HG03575 (cell line): ENCODE results near the gene C22orf39.
"Not testable (repeated sequence)": the region's sequence is repeated elsewhere in the genome, so short reads cannot be mapped to it uniquely, and the experiment has no call there.

Source experiments
- ATAC-seq: cut with Tn5 transposase; IDR thresholded peaks from one replicate; pipeline ENCODE4 v1.9.1; 2021; ENCODE audit not compliant: unreplicated experiment, insufficient number of reproducible peaks, low FRiP score; ENCODE audit errors: extremely low read depth

The C22orf39 gene

DNA sequence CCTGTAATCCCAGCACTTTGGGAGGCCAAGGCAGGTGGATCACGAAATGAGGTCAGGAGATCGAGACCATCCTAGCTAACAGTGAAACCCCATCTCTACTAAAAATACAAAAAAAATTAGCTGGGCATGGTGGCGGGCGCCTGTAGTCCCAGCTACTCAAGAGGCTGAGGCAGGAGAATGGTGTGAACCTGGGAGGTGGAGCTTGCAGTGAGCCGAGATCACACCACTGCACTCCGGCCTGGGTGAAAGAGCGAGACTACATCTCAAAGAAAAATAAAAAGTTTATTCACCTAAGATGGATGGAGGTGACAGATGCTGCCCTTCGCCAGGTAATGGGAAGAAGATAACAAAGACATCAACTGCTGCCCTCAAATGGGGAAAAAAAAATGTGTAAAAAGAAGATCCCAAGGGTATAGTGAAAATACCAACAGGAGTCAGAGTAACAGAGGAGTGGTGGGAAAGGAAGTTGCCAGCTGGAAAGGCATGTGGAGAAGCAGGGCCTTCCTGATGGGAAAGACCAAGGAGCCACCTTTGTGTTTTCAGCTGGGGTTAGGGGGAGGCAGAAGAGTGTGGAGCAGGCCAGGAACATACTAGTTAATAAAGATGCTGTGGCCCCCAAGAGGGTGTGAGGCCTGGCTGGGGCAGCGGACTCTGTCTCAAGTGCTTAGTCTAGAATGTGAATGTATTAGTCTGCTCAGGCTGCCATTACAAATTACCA is 10.9 kb downstream of the C22orf39 start:
- ATAC-seq: not testable (repeated sequence)

DNA sequence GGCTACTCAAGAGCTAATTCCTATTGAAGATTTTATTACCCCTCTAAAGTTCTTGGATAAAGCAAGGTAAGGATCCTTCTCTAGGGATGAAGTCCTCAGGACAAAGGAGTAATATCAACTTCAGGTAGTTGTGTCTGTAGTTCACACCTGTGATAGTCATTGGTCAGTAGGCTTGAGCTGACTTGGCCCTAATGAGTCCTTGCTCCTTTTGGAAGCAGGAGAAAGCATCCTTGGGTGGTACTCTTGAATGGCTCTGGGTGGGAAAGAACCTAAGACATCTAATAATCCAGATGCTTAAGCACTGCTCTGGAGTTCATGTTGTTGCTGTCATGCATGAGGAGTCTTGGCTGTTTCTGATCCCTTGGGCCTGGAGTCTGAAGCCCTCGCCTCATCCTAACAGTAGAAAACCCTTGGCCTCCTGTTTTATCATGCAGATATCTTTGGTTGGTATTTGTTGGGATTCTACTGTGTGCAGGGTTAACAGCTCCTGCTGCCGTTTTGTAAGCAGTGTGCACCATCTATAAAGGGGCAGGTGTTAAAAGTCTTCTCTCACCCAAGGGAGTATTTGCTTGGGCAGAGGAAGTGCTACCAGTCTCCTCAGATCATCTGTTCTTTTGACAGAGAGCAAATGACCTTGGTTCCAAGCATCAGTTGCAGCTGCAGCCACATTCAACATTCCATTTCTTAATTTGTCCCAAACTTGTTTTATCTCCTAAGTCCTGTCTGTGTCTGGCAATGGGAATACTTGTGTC is 12.5 kb downstream of the C22orf39 start:
- ATAC-seq: no peak

DNA sequence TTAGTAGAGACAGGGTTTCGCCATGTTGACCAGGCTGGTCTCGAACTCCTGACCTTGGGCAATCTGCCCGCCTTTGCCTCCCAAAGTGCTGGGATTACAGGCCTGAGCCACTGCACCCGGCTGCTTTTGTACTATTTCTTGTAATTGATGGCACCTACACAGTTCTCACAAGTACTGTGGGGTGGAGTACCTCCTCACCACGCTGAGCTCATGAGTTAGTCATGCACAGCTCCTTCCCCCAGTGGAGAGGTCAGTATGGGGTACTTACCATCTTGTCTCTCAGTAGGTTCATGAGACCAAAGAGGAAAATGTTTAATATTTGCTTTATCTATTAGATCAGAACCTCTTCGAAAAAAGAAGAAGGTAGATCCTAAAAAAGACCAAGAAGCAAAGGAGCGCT is 13.1 kb downstream of the C22orf39 start:
- no peak for ATAC-seq

DNA sequence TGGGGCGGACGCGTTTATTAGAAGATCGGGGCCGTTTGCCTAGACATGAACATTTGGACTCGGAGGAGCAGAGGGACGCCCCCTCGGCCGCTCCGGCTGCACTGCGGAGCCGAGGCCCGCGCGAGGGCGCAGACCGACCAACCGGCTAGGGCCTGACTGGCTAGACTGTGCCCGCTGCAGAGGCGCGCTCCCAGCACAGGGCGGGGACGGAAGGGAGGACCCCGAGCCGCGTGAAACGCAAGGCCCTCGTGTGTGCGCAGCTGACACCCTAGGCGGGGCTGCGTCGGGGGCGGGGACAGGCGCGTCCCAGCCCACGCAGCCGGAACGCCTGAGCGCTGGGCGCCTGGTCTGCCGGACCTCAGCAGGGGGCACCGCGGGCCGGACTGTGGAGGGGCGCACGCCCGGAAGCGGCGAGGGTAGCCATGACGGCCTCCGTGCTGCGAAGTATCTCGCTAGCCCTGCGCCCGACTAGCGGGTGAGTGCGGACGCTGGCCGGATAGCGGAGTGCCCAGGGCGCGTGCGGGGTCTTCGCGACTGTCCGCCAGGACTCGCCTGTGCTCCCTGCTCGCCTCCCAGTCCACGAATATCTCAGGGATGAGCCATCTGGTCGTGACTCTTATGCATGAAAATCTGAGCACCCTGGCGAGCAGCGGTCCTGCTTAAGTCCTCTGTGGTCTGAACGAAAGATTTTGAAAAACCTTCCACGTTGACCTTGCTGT is 15.2 kb downstream of the C22orf39 start, which contains the start of gene MRPL40:
Gene MRPL40, plus strand, starts transcription at position 413 of the 719 bp plus-strand sequence. Its CDS starts 10 bp downstream, at position 423.
- ATAC-seq: no peak

DNA sequence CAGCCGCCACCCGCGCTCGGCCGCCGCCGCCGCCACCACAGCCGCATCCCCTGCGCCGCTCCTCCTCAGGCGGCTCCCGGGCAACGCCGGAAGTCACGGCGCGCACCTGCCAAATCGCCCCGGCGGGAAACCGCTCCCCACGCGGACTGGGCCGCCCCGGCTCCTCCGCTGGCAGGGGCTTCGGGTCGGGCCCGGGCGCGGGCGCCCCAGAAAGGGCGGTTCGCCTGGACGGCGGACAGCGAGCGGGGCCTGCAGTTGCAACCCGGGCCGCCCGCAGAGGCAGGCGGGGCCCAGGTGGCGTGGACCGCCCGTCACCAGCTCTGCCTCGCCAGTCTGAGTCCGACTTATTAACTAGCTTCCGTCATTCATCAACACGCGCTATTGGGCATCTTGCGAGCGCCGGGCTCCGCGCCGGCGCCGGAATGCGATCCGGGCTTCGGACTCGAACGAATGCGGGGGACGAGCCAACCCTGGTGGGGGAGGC is 15.8 kb downstream of the C22orf39 start, which contains the start of gene HIRA:
Gene HIRA, minus strand, starts transcription at position 85 of the 484 bp plus-strand sequence. CDS start 257 bp downstream, outside the sequence.
- no peak for ATAC-seq

DNA sequence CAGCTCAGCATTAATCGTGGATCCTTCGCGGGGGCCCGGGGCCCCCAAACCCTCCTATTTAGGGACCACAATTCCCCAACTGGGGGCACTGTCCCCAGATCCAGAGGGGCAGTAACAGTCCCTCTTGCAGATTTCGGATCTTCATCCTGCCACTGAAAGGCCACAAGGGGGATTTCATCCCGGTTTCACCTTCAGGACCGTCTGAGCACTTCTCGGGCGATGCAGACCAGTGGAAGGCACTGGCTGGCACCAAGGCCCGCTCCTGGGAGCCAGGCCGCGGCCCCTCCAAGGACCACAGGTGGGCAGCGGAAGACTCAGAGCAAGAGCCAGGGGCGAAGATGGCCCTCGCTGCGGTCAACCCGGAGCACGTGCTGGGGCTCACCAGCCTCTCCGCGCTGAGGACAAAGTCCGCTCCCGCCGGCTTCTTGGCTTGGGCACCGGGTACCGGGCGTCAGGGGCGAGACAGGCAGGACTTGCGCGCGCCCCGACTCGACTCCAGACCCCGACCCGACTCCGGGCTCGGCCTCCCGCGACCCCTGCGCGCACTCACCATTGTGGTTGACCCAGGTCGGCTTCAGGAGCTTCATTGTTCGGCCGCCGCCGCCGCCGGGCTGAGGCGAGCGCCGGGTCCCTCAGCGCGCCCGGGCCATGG is 16.5 kb downstream of the C22orf39 start:
- ATAC-seq: no peak

DNA sequence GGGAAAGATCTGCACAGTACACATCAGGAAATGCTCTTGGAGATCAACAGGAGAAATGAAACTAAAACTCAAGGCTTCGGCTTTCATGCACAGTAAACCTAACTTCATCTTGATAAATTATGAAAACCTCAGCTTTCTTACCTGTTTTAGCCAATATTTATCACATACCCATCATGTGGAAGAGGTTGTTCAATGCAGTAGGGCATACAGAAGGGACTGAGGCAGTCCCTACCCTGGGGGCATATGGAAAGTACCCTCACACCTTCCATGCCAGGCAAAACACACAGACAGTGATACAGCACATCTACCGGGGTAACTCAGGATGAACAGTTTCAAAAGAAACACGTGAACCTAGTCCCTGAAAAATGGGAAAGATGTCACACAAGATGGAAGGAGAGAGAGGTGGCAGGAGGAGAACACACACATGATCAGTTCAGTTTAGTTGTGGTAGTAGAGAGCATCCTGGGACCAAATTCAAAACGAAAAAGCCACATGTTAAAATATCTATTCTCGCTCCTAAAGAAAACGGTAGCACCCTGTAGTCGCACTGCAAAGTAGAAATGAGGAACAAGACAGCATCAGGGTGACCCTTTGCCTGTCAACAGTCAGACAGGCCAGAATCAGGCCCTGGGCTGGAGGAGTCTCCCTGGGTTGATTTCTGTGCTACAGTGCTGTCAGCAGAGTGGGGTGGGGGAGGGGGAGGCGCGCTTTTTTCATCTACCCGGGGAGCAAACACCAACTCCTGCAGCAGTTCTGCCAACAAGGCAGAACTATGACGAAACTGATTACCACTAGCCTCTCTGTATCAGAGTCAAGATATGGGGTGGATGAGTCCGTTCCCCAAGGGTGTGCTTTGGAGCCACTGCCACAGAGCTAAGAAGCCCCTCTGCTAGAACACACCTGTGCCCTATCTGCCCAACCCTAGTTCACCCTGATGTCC is 17.3 kb downstream of the C22orf39 start:
- ATAC-seq: no peak

DNA sequence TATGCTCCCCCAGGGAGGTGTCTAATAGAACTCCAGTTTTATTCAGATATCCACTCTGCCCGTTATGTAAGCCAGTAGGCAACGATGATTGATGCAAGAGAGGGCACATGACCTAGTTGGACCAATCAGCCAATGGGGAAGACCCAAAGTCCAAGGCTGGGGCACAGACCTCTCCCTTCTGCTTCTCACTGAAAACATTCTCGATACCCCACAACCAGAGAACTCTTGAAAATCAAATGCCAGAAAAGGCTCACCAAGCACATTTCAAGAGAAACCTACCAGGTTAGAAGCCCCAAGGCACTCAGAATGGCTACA is 23.4 kb downstream of the C22orf39 start:
- no peak for ATAC-seq

DNA sequence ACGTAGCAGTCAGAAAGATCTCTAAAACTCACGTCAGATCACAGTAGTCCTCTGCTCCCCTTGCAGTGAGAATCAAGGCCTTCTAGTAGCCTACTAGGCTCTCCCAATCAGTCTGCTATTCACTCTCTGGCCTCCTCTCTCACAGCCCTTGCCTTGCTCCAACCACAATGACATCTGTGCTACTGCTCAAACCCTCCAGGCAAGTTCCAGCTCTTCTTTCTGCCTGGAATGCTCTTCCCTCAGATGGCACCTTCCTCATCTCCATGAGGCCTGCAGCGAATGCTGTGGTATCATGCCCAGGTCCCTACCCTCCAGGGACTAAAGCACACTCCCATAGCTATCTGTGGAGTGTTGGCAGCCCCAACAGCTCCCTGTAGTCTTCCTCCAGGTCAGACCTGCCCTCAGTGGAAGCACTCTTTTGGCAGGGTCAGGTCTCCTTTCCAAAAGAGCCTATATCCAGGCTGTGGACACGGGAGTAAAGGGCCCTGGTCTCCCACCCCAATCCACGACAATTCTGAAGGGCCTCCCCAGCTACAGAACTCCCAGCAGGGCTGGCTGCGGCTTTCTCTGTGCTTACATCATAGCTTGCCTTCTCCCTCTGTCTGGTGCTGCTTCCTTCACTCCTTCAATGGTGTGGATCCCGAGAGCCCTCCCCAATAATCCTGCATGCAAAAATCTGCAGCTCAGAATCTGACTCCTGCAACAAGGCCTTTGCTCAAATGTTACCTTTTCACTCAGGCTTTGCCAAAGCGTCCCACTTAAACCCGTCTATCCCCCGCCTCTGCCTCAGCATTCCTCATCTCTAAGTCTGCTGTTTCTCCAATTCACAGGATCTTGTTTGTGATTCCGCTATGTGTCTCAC is 24.8 kb downstream of the C22orf39 start:
- no peak for ATAC-seq

DNA sequence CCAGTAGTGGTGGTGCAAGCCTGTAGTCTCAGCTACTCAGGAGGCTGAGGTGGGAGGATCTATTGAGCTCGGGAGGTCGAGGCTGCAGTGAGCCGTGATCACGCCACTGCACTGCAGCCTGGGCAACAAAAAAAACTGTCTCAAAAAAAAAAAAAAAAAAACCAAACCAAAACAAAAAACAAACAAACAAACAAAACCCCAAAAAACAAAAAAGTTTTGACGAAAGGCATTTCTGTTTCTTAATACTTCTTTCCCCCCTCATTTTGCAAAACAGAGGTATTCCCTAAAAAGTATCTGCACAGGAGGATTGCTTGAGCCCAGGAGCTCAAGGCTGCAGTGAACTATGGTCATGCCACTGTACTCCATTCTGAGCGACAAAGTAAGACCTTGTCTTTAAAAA is 27.2 kb downstream of the C22orf39 start:
- ATAC-seq: no peak

DNA sequence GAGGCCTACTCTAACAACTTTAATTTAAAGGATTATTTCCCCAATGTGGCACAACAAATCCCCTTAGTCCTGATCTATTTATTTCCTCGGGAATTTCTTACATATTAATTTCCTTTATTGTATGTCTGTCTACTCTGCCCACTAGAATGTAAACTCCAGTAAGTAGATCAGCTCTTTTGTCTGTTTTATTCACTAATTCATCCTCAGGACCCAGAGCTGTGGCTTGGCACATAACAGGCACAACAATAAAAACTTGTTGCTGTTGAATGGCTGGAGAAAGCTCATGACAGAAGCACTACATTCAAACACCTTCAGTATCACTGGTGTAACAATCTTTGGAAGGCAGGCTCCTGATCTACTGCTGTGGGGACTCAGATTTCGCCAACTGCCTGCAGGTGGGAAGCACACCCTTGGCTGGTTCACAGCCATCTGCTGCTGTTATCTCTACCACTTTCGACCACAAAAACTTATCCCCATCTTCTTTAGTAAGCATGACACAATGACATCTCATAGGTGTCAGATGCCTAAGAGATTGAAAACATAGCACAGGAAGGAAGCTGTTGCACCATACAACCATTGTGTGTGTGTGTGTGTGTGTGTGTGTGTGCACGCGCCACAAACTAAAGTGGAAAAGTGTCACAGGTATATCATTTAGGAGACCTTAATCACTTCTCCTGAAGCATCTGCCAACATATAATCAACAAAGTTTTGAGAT is 27.9 kb downstream of the C22orf39 start:
- no peak for ATAC-seq

DNA sequence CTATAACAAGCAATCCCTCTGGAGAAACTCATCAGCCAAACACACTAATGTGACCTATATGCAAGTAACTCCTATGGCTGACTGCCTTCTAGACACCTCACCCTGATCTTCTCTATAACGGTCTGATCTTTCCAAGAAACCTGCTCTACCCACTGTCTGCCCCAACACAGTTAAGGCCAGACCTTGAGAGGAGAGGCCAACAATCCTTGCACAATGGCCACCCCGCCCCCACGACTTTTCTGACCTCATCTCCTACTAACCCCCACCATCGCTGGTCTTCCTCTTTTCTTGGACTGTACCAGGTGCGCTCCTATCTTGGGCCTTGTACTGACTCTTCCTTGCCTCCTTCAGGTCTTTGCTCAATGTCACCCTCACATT is 28.4 kb downstream of the C22orf39 start:
- ATAC-seq: no peak

DNA sequence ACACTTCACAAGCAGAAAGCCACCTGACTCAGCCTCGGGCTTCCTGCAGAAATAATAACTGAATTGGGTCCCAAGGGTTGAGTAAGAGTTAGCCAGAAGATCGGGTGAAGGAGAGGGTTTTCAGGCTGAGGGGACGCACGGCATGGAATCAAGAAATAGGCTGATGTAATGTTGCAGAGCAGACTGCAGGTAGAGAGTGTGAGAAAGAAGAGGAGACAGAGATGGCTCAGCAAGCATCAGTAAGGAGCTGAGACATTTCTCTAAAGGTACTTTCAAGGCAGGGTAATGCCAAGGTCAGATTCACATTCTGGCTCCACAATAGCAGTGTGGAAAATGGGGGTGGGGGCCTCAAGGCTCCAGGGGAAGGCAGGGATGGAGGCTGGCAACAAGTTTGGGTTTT is 34.6 kb downstream of the C22orf39 start:
- no peak for ATAC-seq

DNA sequence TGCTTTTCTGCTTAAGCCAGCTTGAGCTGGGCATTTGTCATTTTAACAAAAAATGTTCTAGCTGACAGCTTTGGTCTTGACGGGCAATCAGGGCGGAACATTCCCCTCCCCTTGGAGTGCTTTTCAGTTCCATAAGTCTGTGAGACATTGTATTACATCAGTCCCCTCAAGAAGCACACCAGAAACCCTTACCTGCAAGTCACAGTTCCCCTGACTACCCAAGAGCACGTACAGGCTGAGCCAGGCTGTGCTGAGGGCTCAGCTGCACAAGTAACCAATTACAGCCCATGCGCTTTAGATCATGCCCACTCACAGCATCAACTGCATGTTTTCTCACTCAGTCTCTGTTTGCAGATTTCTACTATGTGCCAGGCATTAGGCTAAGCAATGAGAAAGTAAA is 35.0 kb downstream of the C22orf39 start:
- no peak for ATAC-seq

DNA sequence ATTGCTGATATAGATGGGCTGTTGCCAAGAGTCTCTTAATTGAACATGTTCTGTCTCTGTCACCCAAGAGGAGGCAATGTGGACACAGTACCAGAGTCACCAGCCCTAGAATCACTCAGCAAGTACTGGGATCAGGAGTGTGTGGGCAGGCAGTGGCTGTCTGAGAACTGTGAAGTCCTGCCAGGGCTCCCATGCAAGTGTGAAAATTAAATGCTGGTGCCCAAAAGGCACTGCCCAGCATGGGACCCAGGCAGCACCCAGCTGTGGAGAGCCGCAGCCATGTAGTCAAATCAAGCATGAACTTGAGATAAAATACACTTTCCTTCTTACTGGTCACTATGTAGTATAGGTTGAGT is 35.8 kb downstream of the C22orf39 start:
- ATAC-seq: no peak

DNA sequence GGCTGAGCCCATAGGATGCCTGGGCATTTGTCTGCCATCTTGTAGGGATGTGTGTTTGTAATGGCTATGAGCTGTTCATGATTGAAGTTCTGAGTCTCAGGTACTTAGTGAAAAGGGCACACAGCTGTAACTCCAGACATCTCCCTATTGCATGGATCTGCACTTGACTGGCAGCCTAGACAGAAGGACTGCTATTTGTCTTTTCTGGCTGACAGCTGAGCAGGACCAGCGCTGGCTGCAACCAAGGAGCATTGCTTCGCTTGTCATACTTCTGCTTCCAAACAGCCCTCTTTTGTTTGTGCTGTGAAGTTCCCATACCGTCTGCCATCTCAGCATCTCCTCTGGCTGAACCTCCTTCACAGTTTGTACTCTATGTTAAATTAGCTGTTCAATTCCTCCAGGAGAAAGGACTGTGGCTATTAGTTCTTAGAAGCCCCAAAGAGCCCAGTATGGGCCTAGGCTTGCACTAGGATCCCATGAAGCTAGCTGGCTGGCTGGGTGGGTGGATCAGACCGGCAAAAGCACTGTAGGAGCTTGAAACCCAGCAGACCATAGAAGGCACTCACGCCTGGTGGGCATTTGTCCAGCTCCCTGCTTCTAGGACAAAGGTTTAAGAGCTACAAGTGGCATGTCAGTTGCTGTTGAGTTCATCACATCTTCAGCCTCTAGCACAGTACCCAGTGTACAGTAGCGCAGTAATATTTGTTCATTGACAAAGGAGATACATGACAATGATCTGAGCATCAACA is 36.4 kb downstream of the C22orf39 start:
- no peak for ATAC-seq
